ENCODE data around the gene EEF2.
"Not testable (repeated sequence)": the region's sequence is repeated elsewhere in the genome, so short reads cannot be mapped to it uniquely, and the experiment has no call there.

GRCh38 chr19:3947316-3947933, 37.8 kb downstream of the EEF2 start:
- not testable (repeated sequence) for TF ChIP-seq TAF1 (IDR thresholded peaks at IDR 0.05; ENCODE audit: low read depth); RAD21 (IDR thresholded peaks at IDR 0.05; ENCODE audit: low read depth); EP300 (IDR thresholded peaks at IDR 0.05; ENCODE audit: borderline replicate concordance); MAX (IDR thresholded peaks at IDR 0.05); YY1 (IDR thresholded peaks at IDR 0.05; ENCODE audit: low read depth); TEAD4 (IDR thresholded peaks at IDR 0.05); USF1 (IDR thresholded peaks at IDR 0.05); CREB1 (IDR thresholded peaks at IDR 0.05; ENCODE audit: low read depth); ZBTB7A (IDR thresholded peaks at IDR 0.05; ENCODE audit: low read depth)
- TF ChIP-seq, protein P1, sequence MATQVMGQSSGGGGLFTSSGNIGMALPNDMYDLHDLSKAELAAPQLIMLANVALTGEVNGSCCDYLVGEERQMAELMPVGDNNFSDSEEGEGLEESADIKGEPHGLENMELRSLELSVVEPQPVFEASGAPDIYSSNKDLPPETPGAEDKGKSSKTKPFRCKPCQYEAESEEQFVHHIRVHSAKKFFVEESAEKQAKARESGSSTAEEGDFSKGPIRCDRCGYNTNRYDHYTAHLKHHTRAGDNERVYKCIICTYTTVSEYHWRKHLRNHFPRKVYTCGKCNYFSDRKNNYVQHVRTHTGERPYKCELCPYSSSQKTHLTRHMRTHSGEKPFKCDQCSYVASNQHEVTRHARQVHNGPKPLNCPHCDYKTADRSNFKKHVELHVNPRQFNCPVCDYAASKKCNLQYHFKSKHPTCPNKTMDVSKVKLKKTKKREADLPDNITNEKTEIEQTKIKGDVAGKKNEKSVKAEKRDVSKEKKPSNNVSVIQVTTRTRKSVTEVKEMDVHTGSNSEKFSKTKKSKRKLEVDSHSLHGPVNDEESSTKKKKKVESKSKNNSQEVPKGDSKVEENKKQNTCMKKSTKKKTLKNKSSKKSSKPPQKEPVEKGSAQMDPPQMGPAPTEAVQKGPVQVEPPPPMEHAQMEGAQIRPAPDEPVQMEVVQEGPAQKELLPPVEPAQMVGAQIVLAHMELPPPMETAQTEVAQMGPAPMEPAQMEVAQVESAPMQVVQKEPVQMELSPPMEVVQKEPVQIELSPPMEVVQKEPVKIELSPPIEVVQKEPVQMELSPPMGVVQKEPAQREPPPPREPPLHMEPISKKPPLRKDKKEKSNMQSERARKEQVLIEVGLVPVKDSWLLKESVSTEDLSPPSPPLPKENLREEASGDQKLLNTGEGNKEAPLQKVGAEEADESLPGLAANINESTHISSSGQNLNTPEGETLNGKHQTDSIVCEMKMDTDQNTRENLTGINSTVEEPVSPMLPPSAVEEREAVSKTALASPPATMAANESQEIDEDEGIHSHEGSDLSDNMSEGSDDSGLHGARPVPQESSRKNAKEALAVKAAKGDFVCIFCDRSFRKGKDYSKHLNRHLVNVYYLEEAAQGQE (IDR thresholded peaks at IDR 0.05; ENCODE audit: low read depth) = not testable (repeated sequence)
- TF ChIP-seq CEBPB (IDR thresholded peaks at IDR 0.05) = peak; percentile 73

Data from Ishikawa (cell line).